ENCODE measurements around the gene NIP7.
"Not testable (repeated sequence)": the region's sequence is repeated elsewhere in the genome, so short reads cannot be mapped to it uniquely, and the experiment has no call there.

The NIP7 gene

DNA sequence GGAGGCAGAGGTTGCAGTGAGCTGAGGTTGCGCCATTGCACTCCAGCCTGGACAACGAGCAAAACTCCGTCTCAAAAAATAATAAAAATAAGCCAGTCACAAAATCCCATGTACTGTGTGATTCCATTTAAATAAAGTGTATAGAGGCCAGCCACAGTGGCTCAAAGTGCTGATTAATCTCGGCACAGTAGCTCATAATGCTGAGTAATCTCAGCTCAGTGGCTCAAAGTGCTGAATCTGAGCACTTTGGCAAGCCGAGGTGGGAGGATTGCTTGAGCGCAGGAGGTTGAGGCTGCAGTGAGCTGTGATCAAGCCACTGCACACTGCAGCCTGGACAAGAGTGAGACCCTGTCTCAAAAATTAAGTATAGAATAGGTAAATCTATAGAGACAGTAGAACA lies 7.1 kb downstream of the NIP7 start:
- DNase-seq = no peak

DNA sequence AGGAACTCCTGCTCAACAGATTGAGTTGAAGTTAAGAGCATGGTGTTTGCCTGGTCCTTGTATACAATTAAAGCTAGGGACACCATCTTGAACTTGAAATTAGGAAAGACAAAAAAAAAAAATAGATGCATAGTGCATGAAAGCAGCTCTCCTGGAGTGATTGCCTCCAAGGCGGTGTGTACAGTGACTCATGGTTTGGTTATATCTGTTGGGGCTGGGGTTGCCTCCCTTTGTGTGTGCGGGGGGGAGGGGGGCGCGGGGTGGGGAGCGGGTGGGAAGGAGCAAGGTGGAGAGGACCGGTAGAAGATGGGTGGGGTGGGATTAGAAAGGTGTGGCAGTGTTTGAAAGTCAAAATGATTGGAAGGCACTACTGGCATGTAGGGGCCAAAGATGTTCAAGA lies 8.7 kb downstream of the NIP7 start:
- DNase-seq = no peak

DNA sequence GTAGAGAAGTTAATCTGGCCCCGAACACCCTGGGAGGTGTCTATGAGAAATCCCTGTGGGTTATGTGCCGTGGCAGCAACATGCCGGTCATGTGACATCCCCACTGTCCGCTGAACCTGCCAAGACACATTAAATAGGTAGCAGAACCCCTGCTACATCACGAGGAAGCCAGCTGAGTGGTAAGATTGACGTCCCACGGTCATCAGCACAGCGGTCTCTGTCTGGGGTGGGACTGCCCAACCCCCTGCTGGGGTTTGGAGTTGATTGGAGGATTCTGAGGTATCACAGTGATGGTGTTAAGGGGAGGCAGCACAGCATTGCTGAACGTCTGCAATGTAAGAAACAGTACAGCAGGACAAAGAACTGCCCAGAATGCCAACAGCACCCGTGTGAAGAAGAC lies 10.0 kb downstream of the NIP7 start:
- no peak for DNase-seq

DNA sequence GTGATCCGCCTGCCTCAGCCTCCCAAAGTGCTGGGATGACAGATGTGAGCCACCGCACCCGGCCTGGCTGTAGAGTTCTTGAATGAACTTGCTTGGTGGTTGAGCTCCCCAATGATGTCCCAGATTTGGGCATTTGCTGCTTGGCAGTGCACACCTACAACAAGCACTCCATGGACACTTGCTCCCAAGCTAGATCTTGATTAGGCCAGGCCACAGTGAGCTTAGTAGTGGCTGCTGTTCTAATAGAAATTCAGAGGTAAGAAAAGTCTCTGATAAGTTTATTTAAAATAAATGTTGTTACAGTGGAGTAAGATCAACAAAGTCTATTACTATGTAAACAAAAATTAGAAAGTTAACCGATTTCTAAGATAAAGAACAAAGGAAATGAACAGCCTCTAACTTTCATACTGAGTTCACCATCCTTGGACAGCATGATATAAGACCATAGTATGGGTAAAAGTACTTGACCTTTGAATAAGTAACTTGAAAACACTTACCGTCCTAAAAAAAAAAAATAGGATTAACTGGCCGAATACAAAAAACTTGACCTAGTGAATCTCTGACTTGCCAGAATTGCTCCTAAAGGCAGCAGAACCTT lies 11.1 kb downstream of the NIP7 start:
- DNase-seq = no peak

DNA sequence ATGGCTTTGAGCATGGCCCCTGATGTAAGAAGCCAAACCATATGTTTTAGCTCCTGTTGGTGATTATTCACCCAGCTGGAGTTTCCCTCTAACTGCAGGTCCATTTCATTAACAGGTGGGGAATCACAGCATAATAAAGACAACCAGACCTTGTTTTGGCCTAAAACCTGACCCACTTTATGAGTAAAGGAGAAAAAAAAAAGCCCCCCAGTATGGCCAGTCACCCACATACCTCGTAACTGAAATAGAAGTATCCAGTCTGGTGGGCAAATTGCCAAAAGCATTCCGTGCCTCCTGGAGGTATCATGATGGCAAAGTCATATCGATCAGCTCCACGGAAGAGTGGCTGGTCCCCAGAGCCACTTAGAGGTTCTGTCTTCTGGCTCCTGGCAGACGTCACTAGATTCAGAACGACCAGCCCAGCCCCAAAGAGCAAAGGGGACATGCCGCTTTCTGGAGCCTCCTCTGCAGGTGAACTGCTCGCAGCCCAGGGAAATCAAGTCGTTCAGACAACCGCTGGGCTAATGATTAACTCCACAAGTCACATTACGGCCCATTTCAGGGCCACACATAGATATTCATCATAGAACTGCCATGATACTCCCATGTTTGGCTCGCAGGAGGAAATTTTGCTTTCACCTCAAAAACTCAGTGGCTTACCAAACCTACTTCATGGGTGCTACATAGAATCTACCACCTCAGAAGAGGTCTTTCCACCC lies 11.9 kb downstream of the NIP7 start, which contains the start of gene TMED6:
Gene TMED6 (minus strand): TSS at position 478 of the 719 bp plus-strand sequence. CDS start 33 bp downstream, at position 445.
- no peak for DNase-seq

DNA sequence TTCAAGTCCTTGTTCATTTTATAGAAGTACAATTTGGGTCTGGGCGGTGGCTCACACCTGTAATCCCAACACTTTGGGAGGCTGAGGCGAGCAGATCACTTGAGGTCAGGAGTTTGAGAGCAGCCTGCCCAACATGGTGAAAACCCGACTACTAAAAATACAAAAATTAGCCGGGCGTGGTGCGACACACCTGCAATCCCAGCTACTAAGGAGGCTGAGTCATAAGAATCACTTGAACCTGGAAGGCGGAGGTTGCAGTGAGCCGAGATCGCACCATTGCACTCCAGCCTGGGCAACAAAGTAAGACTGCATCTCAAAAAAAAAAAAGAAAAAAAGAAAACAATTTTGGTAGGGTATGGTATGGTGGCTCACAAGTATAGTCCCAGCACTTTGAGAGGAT lies 20.5 kb downstream of the NIP7 start:
- DNase-seq = not testable (repeated sequence)

DNA sequence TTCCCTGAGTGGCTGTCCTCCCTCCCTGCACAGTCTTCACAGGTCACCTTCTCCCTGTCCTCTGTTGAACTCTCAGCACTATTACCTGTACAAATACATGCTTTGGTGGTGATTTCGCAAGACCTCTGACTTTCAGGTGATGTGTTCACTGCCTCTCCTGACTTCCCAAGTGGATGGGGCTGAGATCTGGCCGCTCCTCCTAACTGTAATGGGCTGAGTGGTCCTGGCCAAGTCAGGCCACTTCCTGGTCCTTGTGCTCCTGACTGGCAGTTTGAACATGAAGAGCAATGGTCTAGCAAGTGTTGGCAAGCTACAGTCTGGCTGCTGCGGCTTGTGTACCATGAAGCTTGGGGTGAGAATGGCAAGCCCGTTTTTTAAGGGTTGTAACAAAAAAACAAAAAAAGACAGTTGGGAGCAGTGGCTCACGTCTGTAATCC lies 23.7 kb downstream of the NIP7 start:
- DNase-seq = no peak

DNA sequence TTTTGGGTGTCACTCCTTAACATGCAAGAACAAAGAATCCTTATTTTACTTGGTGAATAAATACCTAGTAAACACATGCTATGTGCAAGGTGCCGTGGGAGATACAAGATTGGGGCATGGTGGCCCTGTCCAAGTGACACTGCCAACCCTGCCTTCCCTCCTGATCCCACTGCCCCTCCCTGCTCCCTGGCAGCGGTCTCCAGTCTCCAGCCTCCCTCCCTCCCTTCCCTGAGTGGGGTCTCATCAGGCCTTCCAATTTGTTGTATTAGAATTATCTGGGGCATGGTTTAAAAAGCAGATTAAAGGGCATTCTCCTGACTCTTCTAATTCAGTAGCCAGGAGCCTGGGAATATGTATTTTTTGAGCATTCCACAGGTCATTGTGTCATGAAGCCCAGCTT lies 24.5 kb downstream of the NIP7 start:
- DNase-seq = no peak

DNA sequence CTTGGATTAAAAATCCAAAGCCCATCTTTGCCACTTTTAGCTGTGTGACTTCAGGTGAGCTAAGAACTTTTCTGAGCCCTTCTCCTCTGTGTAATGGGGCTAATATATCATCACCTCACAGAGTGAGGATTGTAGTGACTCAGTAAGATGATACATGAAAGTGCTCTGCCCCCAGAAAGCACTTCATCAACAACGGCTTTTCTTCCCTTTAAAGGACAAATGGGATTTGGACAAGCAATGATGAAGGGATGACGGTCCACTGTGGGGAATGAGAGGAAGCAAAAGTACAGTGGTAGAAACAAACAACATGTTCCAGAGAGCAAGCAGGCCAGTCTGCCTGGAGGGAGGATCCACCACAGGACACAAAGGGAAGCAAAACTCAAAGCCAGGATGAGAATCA lies 26.3 kb downstream of the NIP7 start:
- no peak for DNase-seq

DNA sequence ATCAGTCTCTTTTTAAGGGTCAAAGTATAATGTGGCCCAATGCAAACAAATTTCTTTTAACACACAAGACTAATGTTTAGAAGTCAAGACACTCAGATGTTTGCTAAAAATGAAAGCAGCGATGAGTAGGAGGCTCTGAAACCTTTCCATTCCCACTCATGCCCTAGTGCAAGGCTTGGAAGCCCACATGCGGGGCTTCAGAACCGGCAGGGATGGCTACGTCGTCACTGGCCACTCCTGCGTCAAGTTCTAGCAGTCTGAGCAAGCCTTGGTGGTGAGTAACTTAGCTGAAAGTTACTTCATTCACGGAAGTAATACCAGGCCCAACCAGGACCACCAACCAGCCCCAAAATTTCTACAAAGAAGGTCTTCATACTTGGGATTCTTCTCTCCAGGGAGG lies 26.9 kb downstream of the NIP7 start:
- no peak for DNase-seq

DNA sequence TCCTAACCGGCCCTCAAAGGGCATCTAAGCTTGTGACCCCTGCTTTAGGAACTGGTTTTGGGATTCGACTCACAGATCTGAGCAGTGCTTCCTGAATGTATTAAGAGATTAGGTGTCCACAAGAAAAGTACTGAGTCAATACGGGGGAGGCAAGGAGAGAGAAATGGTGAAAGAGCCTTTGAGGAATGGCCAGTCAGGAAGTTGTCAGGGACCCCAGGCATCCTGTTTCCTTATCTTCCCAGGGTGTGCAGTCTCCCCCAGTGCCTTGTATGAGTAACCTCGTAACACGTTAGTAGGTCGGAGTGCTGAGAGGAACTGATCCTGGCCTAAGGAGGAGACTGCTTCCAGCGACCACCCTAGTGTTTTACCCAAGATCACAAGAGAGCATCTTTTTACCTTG lies 28.4 kb downstream of the NIP7 start:
- no peak for DNase-seq

DNA sequence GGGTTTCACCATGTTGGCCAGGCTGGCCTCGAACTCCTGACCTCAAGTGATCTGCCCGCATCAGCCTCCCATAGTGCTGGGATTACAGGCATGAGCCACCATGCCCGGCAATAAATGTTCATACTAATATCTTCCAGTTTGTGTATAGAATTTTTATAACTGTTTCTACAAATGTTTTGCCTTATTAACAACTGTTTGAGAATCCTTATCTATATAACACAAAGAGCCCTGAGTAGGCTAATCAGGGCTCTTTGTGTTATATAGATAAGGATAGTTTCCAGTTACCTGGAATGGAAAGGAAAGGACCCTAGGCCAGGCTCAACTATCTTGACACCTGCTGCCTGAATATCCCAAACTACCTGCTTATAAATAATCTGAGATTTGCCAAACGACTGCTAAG lies 29.3 kb downstream of the NIP7 start:
- DNase-seq = no peak

DNA sequence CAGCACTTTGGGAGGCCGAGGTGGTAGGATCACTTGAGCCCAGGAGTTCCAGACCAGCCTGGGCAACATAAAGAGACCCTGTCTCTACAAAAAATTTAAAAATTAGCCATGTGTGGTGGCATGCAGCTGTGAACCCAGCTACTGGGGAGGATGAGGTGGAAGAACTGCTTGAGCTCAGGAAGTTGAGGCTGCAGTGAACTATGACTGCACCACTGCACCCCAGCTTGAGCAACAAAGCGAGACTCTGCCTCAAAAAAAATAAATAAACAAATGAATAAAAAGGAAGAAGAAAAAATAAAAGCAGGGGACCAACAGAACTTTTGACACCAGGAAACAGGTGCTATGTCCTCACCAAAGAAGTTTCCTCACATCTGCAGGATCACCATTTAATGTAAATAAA lies 32.0 kb downstream of the NIP7 start:
- DNase-seq = no peak

DNA sequence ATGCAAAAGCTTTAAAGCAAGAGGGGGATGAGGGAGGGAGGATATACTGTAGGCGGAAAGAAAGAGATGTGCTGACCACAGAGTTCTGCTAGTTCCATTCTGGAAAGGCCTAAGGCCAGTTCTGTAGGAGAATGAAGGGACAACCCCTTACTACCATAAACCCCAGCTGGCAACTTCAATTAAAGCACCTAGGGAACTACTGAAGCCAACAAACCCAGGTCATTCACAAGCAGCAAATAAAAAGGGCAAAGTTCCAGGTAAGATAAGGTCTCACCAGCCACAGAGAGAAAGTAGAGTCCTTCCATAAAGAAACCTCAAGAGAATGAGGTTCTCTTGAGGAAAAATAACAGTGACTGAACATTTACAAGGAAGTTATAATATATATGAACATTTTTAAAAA lies 33.4 kb downstream of the NIP7 start:
- DNase-seq = no peak

DNA sequence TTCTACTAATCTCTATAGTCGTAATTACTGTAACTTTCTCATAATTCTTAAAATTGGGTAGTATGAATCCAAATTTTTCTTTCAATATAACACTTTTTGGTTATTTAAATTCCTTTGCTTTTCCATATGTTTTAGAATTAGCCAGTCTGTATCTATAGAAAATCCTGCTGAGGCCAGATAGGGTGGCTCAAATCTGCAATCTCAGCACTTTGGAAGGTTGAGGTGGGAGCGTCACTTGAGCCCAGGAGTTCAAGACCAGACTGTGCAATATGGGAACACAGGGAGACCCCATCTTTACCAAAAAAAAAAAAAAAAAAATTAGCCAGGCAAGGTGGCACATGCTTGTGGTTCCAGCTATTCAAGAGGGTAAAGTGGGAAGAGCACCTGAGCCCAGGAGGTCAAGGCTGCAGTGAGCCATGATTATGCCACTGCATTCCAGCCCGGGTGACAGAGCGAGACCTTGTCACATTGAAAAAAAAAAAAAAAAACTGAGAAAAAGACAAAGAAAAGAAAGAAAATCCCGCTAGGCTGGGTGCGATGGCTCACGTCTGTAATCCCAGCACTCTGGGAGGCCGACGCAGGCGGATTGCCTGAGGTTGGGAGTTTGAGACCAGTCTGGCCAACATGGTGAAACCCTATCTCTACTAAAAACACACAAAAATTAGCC lies 37.0 kb downstream of the NIP7 start:
- no peak for DNase-seq

DNA sequence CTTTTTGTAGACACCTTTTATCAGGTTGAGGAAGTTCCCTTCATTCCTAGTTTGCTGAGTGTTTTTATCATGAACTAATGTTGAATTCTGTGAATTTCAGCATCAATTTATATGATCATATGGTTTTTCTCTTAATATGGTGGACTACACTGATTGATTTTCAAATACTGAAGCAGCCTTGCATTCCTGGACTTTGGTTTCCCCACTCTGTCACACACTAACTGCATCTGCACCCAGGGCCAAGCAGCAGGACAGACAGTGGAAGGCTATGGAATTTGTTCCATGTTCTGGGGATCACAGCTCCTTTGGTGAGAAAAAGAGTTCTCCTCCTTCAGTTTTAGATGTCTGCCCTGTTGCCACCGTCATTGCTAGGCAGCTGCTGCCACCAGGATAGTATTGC lies 38.5 kb downstream of the NIP7 start:
- DNase-seq = no peak

DNA sequence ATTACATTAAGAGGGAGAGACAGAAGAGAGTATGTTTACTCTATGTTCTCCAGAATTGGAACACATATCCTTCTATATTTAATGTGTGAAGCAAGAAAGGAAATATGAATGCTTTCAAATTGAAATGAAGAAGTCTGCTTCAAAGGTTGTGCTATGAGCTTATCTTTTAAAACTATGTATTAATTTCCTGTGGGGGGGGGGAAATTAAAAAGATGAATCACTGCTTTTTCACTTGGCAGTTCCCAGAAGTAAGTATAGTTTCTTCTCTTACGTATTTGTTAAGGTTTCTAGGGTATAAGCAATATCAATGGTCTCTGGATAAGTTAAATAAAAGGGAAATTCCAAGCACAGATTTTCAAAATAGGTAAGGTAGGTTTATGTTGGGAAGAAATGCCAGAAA lies 39.2 kb downstream of the NIP7 start:
- peak; percentile 16 for DNase-seq

DNA sequence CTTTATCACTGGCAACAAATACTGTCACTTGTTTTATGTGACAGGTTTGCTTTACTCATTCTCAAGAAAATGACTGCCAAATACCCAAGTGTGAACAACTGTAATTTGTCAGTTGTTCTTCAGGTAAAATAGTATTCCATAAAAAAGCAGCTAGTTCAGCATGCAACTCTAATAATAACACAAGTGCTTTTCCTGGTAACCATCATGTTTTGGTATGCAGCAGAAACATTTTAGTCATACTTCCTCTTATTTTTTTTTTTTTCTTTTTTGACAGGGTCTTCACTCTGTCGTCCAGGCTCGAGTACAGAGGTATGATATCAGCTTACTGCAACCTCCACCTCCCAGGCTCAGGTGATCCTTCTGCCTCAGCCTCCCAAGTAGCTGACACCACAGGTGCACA lies 41.7 kb downstream of the NIP7 start:
- DNase-seq = no peak

DNA sequence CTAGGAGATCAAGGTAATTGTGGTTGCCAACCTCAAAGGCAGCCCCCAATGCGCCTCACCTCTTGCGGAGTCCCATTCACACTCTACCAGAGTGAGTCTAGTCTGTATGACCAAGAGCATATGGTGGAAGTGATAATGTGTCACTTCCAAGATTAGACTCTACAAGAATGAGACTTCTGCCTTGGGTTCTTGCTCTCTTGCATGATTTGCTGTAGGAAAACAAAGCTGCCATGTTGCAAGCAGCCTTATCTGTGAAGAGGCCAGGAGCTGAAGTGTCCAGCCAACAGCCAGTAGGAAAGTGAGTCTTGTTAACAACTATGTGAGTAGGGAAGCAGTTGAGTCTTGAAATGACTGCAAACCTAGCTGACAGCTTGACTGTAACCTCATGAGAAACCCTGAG lies 42.8 kb downstream of the NIP7 start:
- DNase-seq = no peak

DNA sequence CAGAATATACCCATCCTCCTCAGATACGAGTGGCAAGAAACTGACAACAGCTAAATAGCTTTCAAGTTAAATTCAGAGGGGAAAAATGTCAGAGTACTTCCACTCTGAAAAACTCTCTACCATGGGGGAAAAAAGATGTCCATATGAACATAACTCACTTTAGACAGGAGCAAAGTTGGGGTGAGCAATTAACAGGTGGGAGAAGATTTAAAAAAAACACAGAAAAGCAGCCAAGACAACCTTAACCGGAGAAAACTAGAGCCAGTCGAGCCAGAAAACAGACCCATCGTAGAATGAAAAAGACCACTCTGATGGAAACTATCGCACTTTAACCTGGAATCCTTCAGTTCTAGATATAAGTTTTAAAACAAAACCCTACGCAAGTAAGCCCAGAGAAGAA lies 45.4 kb downstream of the NIP7 start:
- DNase-seq = no peak

DNA sequence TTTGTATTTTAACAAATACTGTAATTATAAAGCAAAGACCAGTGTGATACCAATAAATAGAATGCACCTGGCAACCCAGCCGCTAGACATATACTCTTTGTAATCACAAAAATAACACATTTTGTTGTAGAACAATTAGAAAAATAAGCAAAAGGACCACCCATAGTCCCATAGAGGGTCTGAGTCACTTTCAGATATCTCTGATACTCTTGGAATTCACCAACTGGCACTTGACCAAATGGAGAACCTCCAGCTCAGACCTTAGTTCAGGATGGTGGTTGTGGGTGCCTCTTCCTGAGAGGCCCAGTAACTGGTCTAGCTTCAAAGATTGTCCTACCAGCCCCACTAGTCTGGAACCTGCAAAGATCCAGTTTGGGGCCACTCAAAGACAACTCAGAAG lies 47.0 kb downstream of the NIP7 start:
- no peak for DNase-seq
